Measurements from ENCODE around the gene PALM. TPM values are rescaled to one million over a fixed set of nuclear protein-coding genes. Genes with fewer than 3 reads are reported as not detected.

Gene PALM
- total and polyA plus RNA-seq, 9 of the 15 experiments (the other 6 are each of a cell fraction or from before 2014, with no cell fraction given), result 0.04 to 6.6 (median 1.7) TPM

- no peak for TF ChIP-seq THAP12 (CRISPR knock-in tag; IDR thresholded peaks at IDR 0.05)
- TF ChIP-seq ZBTB11 (CRISPR knock-in tag; IDR thresholded peaks at IDR 0.05), result no peak
- TF ChIP-seq ZNF354B (CRISPR knock-in tag; IDR thresholded peaks at IDR 0.05), result no peak
- TF ChIP-seq MED1 (CRISPR knock-in tag; IDR thresholded peaks at IDR 0.05; ENCODE audit: borderline replicate concordance), result no peak
- TF ChIP-seq COPS2 (conservative IDR thresholded peaks at IDR 0.05), result no peak
- no peak for TF ChIP-seq HNRNPLL (IDR thresholded peaks at IDR 0.05; ENCODE audit: low read depth, low read length, poor library complexity, severe bottlenecking)
- no peak for TF ChIP-seq MYBL2 (IDR thresholded peaks at IDR 0.05; ENCODE audit: low read depth)
- no peak for TF ChIP-seq MYBL2 (CRISPR knock-in tag; IDR thresholded peaks at IDR 0.05; ENCODE audit: borderline replicate concordance)
- no peak for TF ChIP-seq BMI1 (IDR thresholded peaks at IDR 0.05; ENCODE audit: low read length)
- no peak for TF ChIP-seq RBM39 (optimal IDR thresholded peaks at IDR 0.05; ENCODE audit: low read depth, low read length)
- no peak for TF ChIP-seq RUNX1 (IDR thresholded peaks at IDR 0.05; ENCODE audit: low read depth)
- TF ChIP-seq ZBTB7A (IDR thresholded peaks at IDR 0.05; ENCODE audit: borderline replicate concordance, control insufficient read depth, low read depth, low read length), result peak; percentile 43; the same call in 1 of the 2 replicates
- no peak for TF ChIP-seq GTF2E2 (tag; IDR thresholded peaks at IDR 0.05)
- no peak for TF ChIP-seq ZNF507 (tag; conservative IDR thresholded peaks at IDR 0.05)
- no peak for TF ChIP-seq RCOR1 (IDR thresholded peaks at IDR 0.05; ENCODE audit: borderline replicate concordance in 1 of 2, low read depth in 2 of 2, low read length in 2 of 2)
- TF ChIP-seq ZNF133 (CRISPR knock-in tag; IDR thresholded peaks at IDR 0.05), result no peak
- TF ChIP-seq ATF4 (CRISPR knock-in tag; IDR thresholded peaks at IDR 0.05), result no peak
- no peak for TF ChIP-seq CC2D1A (IDR thresholded peaks at IDR 0.05)
- peak; percentile 28 for TF ChIP-seq RBBP5 (IDR thresholded peaks at IDR 0.05; ENCODE audit: borderline replicate concordance, insufficient read depth, low read length, poor library complexity, severe bottlenecking)
- TF ChIP-seq LEF1 (IDR thresholded peaks at IDR 0.05), result no peak
- no peak for TF ChIP-seq HNRNPK (IDR thresholded peaks at IDR 0.05; ENCODE audit: low read depth, low read length, poor library complexity, severe bottlenecking)
- TF ChIP-seq JUNB (CRISPR knock-in tag; conservative IDR thresholded peaks at IDR 0.05), result no peak
Observed at GRCh38 chr19:679418-680286, 29.1 kb upstream of the PALM start (continued).

Data from K562 (cell line).